GM12873 (cell line): Measurements from ENCODE around the gene ZBTB22.

Experiments
- TF ChIP-seq, protein P1 (sequence below): IDR thresholded peaks from 2 replicates; pipeline ENCODE4 v1.5.1; 2012; ENCODE audit warnings: low read depth, mild to moderate bottlenecking, moderate library complexity, low read length, control low read depth; ENCODE audit not compliant: insufficient read depth; ENCODE audit errors: missing control alignments

The ZBTB22 gene

DNA sequence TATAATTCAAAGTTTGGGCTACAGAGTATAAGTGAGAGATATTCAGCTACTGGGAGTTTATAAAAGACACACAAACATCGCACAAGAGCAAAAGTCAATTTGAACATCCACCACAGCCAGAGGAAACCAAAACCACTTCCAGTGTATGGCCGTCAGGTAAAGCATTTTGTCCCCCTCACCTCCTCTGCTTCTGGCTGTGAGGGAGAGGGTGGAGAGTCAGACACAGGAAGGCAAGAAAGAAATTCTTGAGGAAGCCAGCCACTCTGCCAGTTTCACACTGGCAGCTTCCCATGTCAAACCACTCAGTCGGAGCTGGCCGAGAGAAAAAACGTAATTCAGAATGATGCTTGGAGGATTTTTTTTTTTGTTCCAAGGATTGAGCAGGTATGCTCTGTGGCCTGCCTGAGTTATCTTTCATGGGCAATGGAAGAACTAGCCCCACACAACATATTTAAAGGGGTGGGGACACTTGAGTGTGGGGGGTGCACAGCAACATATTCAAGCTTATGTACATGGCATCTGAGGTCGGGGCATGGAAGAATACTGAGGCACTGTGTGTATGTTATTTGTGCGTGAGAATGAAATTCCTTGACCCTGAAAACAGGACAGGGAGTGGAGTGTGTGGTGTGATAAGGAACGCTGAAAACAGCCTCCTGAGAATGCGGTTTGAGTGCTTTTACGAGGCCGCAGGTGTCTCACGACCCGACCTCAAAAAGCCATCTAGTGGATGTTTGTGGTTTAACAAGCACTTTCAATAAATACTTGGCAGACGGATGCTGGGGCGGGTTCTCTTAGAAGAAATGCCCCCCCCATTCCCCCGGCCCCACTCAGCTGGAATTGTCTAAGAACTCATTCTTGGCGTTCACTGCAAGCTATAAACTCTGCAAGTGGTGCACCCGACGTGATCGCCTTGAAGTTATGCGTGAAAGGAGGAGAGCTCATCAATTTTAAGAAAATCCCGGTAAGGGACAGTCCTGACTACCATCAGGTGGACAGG, 27.5 kb upstream of the ZBTB22 start:
- TF ChIP-seq, protein P1, sequence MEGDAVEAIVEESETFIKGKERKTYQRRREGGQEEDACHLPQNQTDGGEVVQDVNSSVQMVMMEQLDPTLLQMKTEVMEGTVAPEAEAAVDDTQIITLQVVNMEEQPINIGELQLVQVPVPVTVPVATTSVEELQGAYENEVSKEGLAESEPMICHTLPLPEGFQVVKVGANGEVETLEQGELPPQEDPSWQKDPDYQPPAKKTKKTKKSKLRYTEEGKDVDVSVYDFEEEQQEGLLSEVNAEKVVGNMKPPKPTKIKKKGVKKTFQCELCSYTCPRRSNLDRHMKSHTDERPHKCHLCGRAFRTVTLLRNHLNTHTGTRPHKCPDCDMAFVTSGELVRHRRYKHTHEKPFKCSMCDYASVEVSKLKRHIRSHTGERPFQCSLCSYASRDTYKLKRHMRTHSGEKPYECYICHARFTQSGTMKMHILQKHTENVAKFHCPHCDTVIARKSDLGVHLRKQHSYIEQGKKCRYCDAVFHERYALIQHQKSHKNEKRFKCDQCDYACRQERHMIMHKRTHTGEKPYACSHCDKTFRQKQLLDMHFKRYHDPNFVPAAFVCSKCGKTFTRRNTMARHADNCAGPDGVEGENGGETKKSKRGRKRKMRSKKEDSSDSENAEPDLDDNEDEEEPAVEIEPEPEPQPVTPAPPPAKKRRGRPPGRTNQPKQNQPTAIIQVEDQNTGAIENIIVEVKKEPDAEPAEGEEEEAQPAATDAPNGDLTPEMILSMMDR, result peak; percentile 70

DNA sequence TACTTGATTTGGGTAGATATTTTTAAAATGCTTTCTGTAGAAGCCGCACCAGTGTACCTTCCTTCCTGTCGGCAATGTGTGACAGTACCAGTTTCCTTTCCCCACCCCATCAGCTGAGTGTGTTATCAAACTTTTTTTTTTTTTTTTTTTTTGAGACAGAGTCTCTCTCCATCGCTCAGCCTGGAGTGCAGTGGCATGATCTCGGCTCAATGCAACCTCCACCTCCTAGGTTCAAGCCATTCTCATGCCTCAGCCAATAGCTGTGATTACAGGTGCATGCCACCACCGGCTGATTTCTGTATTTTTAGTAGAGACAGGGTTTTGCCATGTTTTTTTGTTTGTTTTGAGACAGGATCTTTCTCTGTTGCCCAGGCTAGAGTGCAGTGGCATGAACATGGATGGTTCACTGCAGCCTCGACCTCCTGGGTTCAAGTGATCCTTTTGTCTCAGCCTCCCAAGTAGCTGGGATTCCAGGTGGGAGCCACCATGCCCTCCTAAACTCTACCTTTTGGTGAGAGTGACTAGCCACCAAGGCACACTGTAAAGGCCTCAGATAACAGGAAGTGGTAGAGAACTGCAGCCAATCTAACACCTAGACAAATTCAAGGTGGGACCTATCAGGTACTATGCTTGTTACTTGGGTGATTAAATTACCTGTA, 26.5 kb upstream of the ZBTB22 start:
- TF ChIP-seq, protein P1, result no peak

DNA sequence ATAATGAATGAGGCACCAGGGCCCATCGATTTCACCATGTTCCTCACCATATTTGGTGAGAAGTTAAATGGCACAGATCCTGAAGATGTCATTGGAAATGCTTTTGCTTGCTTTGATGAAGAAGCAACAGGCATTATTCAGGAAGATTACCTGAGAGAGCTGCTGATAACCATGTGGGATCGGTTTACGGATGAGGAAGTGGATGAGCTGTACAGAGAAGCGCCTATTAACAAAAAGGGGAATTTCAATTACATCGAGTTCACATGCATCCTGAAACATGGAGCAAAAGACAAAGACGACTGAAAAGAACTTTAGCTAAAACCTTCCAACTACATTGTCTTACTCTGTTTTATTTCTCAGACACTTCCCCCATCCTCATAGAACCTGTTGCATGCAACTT, 21.6 kb upstream of the ZBTB22 start:
- TF ChIP-seq, protein P1, result no peak

DNA sequence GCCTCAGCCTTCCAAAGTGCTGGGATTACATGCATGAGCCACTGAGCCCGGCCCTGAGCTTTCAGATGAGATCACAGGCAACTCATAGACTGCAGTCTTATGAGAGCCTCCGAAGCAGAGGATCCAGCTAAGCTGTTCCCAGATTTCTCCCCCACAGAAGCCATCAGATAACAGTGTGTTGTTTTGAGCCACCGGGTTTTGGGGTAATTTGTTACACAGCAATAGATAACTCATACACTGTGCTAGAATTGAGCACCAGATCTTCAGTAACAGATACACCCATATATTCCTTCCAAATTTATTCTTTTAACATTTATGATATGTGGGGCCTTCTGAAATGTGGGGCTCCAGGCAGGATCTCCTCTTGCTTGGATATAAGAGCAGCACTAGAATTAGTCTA, 19.0 kb upstream of the ZBTB22 start:
- TF ChIP-seq, protein P1, result no peak

DNA sequence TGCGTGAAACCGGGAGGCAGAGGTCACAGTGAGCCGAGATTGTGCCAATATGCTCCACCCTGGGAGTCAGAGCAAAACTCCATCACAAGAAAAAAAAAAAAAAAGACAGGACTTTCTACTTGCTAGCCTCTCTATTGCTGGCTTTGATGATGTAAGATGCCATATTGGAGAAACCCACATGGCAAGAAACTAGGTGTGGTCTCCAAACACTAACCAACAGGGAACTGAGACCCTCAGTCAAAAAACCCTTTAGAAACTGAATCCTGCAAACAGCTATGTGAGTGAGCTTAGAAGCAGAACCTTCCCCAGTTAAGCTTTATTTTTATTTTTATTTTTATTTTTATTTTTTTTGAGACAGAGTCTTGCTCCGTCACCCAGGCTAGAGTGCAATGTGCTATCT, 18.4 kb upstream of the ZBTB22 start:
- TF ChIP-seq, protein P1, result no peak

DNA sequence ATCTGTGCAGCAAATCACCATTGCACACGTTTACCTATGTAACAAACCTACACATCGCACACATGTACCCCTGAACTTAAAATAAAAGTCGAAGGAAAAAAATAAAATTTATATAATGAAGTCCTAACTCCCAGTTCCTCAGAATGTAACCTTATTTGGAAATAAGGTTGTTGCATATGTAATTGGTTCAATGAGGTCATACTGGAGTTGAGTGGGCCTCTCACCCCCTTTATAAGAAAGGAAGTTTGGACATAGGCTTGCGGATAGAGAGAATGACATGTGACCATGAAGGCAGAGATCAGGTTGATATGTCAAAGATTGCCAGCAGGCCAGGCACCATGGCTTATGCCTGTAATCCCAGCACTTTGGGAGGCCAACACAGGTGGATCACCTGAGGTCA, 16.1 kb upstream of the ZBTB22 start:
- TF ChIP-seq, protein P1, result no peak

DNA sequence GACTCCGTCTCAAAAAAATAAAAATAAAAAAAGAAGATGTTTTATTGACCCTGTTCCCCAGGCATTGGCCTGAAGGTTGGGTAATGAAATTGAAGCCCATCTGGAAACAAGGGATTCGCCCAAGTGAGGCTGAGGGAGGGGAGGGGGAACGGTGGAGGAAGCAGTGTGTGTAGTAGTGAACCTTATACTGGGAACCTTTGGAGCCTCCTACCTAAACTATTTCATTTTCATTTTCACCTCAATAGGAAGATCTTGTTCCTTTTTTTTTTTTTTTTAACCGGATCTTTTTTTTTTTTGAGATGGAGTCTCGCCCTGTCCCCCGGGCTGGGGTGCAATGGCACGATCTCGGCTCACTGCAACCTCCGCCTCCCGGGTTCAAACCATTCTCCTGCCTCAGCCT, 13.2 kb upstream of the ZBTB22 start:
- TF ChIP-seq, protein P1, result no peak
